Fibroblast of lung (primary cell): Measurements from ENCODE around the gene PDLIM7.

Experiments
- EZH2 ChIP-seq: IDR thresholded peaks from 2 replicates; pipeline ENCODE4 v1.5.1; 2012; ENCODE audit warnings: low read length, control low read depth, mild to moderate bottlenecking; ENCODE audit errors: missing control alignments
- TF ChIP-seq, protein P1 (sequence below), 2 donors: IDR thresholded peaks in 1 of 2; conservative IDR thresholded peaks in 1 of 2; 1 replicate in 1 of 2; 2 replicates in 1 of 2; pipeline ENCODE4 v1.5.1; 2011 to 2012; ENCODE audit warnings: low read length in 2 of 2, control low read depth in 1 of 2, inconsistent platforms in 1 of 2, low read depth in 1 of 2, mild to moderate bottlenecking in 1 of 2

DNA sequence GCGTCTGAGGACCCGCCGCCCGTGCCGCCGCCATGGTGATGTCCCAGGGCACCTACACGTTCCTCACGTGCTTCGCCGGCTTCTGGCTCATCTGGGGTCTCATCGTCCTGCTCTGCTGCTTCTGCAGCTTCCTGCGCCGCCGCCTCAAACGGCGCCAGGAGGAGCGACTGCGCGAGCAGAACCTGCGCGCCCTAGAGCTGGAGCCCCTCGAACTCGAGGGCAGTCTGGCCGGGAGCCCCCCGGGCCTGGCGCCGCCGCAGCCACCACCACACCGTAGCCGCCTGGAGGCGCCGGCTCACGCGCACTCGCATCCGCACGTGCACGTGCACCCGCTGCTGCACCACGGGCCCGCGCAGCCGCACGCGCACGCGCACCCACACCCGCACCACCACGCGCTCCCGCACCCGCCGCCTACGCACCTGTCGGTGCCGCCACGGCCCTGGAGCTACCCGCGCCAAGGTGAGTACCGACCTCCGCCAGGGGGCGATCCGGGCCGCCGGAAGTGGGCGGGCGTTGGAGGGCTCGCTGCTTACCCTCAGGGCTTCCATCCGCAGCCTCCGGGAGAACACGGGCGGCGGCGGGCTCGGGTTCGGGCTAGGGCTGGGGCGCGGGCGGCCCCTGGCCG, 42.3 kb downstream of the PDLIM7 start:
- TF ChIP-seq, protein P1, sequence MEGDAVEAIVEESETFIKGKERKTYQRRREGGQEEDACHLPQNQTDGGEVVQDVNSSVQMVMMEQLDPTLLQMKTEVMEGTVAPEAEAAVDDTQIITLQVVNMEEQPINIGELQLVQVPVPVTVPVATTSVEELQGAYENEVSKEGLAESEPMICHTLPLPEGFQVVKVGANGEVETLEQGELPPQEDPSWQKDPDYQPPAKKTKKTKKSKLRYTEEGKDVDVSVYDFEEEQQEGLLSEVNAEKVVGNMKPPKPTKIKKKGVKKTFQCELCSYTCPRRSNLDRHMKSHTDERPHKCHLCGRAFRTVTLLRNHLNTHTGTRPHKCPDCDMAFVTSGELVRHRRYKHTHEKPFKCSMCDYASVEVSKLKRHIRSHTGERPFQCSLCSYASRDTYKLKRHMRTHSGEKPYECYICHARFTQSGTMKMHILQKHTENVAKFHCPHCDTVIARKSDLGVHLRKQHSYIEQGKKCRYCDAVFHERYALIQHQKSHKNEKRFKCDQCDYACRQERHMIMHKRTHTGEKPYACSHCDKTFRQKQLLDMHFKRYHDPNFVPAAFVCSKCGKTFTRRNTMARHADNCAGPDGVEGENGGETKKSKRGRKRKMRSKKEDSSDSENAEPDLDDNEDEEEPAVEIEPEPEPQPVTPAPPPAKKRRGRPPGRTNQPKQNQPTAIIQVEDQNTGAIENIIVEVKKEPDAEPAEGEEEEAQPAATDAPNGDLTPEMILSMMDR (conservative IDR thresholded peaks at IDR 0.05 in 1 of 2, IDR thresholded peaks at IDR 0.05 in 1 of 2; ENCODE audit: low read depth in 1 of 2, low read length in 2 of 2), result peak; percentile 41 to 43
- no peak for TF ChIP-seq EZH2
